ENCODE results near the gene DPPA2.

The DPPA2 gene

GRCh38 chr3:109328202-109328601 lies 11.9 kb upstream of the DPPA2 start (continued):
- TF ChIP-seq PRDM10 (tag by site-specific recombination; IDR thresholded peaks at IDR 0.05) (no peak), ZNF175 (tag by site-specific recombination; IDR thresholded peaks at IDR 0.05) (no peak), ZNF670 (tag by site-specific recombination; IDR thresholded peaks at IDR 0.05; ENCODE audit: low read depth) (no peak), ZBTB21 (tag by site-specific recombination; IDR thresholded peaks at IDR 0.05) (no peak), PRDM1 (tag by site-specific recombination; IDR thresholded peaks at IDR 0.05) (no peak), ZNF645 (tag by site-specific recombination; IDR thresholded peaks at IDR 0.05) (no peak), ZNF777 (tag by site-specific recombination; IDR thresholded peaks at IDR 0.05; ENCODE audit: borderline replicate concordance) (no peak)

- no peak overlapping the region for H3K4me3 ChIP-seq (ENCODE audit: low read depth, low read length)
- ChIA-PET CTCF (interaction anchor here (0.7 kb wide), 1 partner anchor 134 kb away, joined by 3 read pairs; no protein-coding TSS in a partner anchor), POLR2A (no interaction called here)
- H3K9me3 ChIP-seq (ENCODE audit: control insufficient read depth, insufficient read depth, low read depth, low read length): no peaks in the 10 kb centered on the region
- no peaks in the 10 kb centered on the region for H3K4me1 ChIP-seq (ENCODE audit: control insufficient read depth, insufficient read depth, low read length)
- H3K27ac ChIP-seq (ENCODE audit: extremely low read depth, low read depth, low read length): no peak overlapping the region
- H3K36me3 ChIP-seq (ENCODE audit: control insufficient read depth in 2 of 2, insufficient read depth in 1 of 2, low read length in 2 of 2): no peaks in the 10 kb centered on the region
- no peak for TF ChIP-seq ZNF747 (tag by site-specific recombination; IDR thresholded peaks at IDR 0.05)
- TF ChIP-seq ZNF248 (tag by site-specific recombination; IDR thresholded peaks at IDR 0.05): no peak
- no peak for TF ChIP-seq KLF1 (tag by site-specific recombination; IDR thresholded peaks at IDR 0.05)
- TF ChIP-seq ZNF169 (tag by site-specific recombination; IDR thresholded peaks at IDR 0.05): no peak
- TF ChIP-seq ZNF2 (tag by site-specific recombination; IDR thresholded peaks at IDR 0.05): no peak
- TF ChIP-seq PRDM4 (tag by site-specific recombination; IDR thresholded peaks at IDR 0.05): no peak
- TF ChIP-seq ZNF366 (tag by site-specific recombination; conservative IDR thresholded peaks at IDR 0.05): no peak
- TF ChIP-seq ZNF24 (tag by site-specific recombination; IDR thresholded peaks at IDR 0.05): no peak
- no peak for TF ChIP-seq GLIS1 (tag by site-specific recombination; IDR thresholded peaks at IDR 0.05)
- TF ChIP-seq ZNF701 (tag by site-specific recombination; IDR thresholded peaks at IDR 0.05): no peak
- no peak for TF ChIP-seq ZSCAN4 (tag by site-specific recombination; IDR thresholded peaks at IDR 0.05)
- no peak for TF ChIP-seq ZNF266 (tag by site-specific recombination; IDR thresholded peaks at IDR 0.05; ENCODE audit: low read depth)
- no peak for TF ChIP-seq ZNF677 (tag by site-specific recombination; IDR thresholded peaks at IDR 0.05)
These were observed 9.3 kb upstream of the DPPA2 start for GRCh38 chr3:109325657-109326056.
